WTC11 (cell line): ENCODE results near the gene NOTO.

ENCODE experiments used
- CTCF ChIP-seq: fragments of 200-600 bp; IDR thresholded peaks from 2 replicates; pipeline ENCODE4 v1.8.0; 2022; ENCODE audit warnings: antibody characterized with exemption
- ESRRA ChIP-seq: sonication (generic); formaldehyde crosslinking; IDR thresholded peaks from 2 replicates; pipeline ENCODE4 v1.8.1; 2022; ENCODE audit warnings: mild to moderate bottlenecking, missing genetic modification reagents, borderline replicate concordance
- OVOL2 ChIP-seq: fragments of 250-450 bp; sonication (Bioruptor Pico); IDR thresholded peaks from 2 replicates; pipeline ENCODE4 v1.9.0; 2021; ENCODE audit warnings: mild to moderate bottlenecking, borderline replicate concordance
- SP1 ChIP-seq: sonication (generic); formaldehyde crosslinking; conservative IDR thresholded peaks from 2 replicates; pipeline ENCODE4 v1.8.1; 2022; ENCODE audit warnings: missing genetic modification reagents

DNA sequence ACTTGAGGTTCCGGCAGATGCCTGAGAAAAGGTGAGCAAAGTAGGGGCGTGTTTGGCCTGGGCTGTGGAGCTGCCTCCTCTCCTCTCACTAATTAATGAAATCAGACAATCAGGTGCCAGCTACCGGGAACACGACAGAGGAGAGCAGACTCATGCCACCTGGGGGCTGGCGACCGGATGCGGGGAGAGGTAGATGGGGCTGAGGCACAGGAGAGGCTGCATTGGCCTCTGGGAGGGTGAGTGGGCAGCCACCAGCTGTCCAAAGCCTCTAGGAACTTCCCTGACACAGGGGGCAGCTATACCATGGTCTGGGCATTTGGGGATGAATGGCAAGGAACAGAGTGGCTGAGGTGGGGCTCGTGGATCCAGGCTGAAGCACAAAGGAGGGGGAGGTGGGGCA lies 56.9 kb downstream of the NOTO start:
- no peak for TF ChIP-seq CTCF
- no peak for TF ChIP-seq SP1 (CRISPR knock-in tag)
- no peak for TF ChIP-seq ESRRA (CRISPR knock-in tag)
- no peak for TF ChIP-seq OVOL2
